HG03571 (cell line): ENCODE results near the gene GTF2E1.

Experiments used
- ATAC-seq: cut with Tn5 transposase; IDR thresholded peaks from one replicate; pipeline ENCODE4 v1.9.1; 2021; ENCODE audit not compliant: unreplicated experiment

The GTF2E1 gene

GRCh38 chr3:120796976-120797375 lies 54.4 kb downstream of the GTF2E1 start:
- no peak for ATAC-seq

- no peak for ATAC-seq
Measured at GRCh38 chr3:120797857-120798256, 55.3 kb downstream of the GTF2E1 start.

- ATAC-seq, result no peak
Measured at GRCh38 chr3:120798346-120798745, 55.8 kb downstream of the GTF2E1 start.

- no peak for ATAC-seq
Measured at GRCh38 chr3:120800625-120801024, 58.1 kb downstream of the GTF2E1 start.

GRCh38 chr3:120801484-120801883 lies 58.9 kb downstream of the GTF2E1 start:
- no peak for ATAC-seq

GRCh38 chr3:120802916-120803315 lies 60.4 kb downstream of the GTF2E1 start:
- no peak for ATAC-seq

- no peak for ATAC-seq
Measured at GRCh38 chr3:120816728-120817127, 74.2 kb downstream of the GTF2E1 start.

- no peak for ATAC-seq
Measured at GRCh38 chr3:120820748-120821147, 78.2 kb downstream of the GTF2E1 start.

- ATAC-seq, result no peak
Measured at GRCh38 chr3:120821426-120821825, 78.9 kb downstream of the GTF2E1 start.

GRCh38 chr3:120823156-120823555 lies 80.6 kb downstream of the GTF2E1 start:
- no peak for ATAC-seq

GRCh38 chr3:120824613-120825012 lies 82.1 kb downstream of the GTF2E1 start:
- no peak for ATAC-seq

- no peak for ATAC-seq
Measured at GRCh38 chr3:120828796-120829195, 86.3 kb downstream of the GTF2E1 start.

GRCh38 chr3:120831066-120831465 lies 88.5 kb downstream of the GTF2E1 start:
- no peak for ATAC-seq
